SH-SY5Y (cell line): ENCODE results near the gene NSMCE1.

Source experiments
- GATA2 ChIP-seq: IDR thresholded peaks from 2 replicates; pipeline ENCODE4 v1.6.1; 2011; ENCODE audit warnings: mild to moderate bottlenecking, low read depth, low read length
- GATA3 ChIP-seq: IDR thresholded peaks from 2 replicates; pipeline ENCODE4 v1.6.1; 2011; ENCODE audit warnings: low read depth, mild to moderate bottlenecking, low read length, moderate library complexity

- TF ChIP-seq GATA3: no peak
- no peak for TF ChIP-seq GATA2
Observed at GRCh38 chr16:27236635-27237218, 31.8 kb downstream of the NSMCE1 start.
